Tibial artery (tissue), 4 donors: ENCODE results near the gene KCP.

Experiments used
- DNase-seq, 2 donors: peaks; one replicate each; pipeline ENCODE4 v3.0.0-alpha.2; 2019
- H3K27ac ChIP-seq, 2 donors: fragments of 200-600 bp; sonication (generic) in 1 of 2; 1 replicate in 1 of 2; 2 replicates in 1 of 2; pipeline ENCODE4 v1.5.1; 2018 to 2019; ENCODE audit warnings: mild to moderate bottlenecking in 1 of 2
- H3K27me3 ChIP-seq, 2 donors: fragments of 200-600 bp; sonication (generic) in 1 of 2; one replicate each; pipeline versions ENCODE4 v1.5.1 to v1.6.0; 2016 to 2019
- H3K36me3 ChIP-seq, 3 donors: fragments of 200-600 bp; sonication (generic) in 2 of 3; one replicate each; pipeline ENCODE4 v1.5.1; 2016 to 2019; ENCODE audit warnings: mild to moderate bottlenecking in 2 of 3
- H3K4me1 ChIP-seq, 4 donors: fragments of 200-600 bp; sonication (generic) in 2 of 4; 1 replicate in 3 of 4; 2 replicates in 1 of 4; pipeline ENCODE4 v1.5.1; 2016 to 2019
- H3K4me3 ChIP-seq, 2 donors: fragments of 200-600 bp; sonication (generic) in 1 of 2; 1 replicate in 1 of 2; 2 replicates in 1 of 2; pipeline ENCODE4 v1.5.1; 2018 to 2019; ENCODE audit warnings: mild to moderate bottlenecking in 2 of 2
- H3K9me3 ChIP-seq, 3 donors: fragments of 200-600 bp; sonication (generic) in 1 of 3; one replicate each; pipeline ENCODE4 v1.5.1; 2016 to 2019
- intact Hi-C: fragments of 100-400 bp; cut with DNase I; formaldehyde crosslinking; loops from one replicate; pipeline ENCODE4 v1.15.0; 2023; ENCODE audit warnings: low total_unique reads
- TF ChIP-seq, protein P1 (sequence below), 2 experiments: fragments of 200-600 bp in 1 of 2; fragments of 450-650 bp in 1 of 2; IDR thresholded peaks; one replicate each; pipeline ENCODE4 v1.5.1; 2017 to 2019; ENCODE audit warnings: antibody characterized with exemption in 2 of 2, mild to moderate bottlenecking in 1 of 2, moderate library complexity in 1 of 2

KCP gene

DNA sequence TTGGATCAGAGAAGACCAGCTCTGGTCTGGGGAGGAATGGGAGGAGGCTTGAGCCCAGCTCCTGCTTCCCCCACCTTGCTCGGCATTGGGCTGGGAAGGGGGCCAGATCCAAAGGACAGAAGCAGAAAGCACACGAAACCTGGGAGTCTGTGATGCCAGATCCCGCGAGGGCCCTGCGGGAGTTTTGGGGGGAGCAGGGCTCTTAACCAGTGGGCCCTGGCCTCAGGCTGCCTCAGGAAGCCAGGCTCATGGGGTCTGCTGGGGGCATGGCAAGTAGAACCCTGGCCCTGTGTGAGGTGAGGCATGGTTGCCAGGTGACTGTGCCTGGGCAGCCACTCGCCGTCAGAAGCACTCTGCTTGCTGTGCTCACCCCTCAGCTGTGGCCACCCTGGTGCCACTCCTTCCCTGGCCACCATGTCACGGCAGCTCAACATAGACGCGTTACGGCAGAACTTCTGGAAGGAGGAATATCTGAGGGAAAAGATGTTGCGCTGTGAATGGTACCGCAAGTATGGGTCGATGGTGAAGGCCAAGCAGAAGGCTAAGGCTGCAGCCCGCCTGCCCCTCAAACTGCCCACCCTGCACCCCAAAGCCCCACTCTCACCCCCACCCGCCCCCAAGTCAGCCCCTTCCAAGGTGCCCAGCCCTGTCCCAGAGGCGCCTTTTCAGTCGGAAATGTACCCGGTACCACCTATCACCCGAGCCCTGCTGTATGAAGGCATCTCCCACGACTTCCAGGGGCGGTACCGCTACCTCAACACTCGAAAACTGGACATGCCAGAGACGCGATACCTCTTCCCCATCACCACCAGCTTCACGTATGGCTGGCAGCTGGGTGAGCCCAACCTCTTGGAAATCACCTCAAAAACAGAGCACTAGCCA, 44.3 kb downstream of the KCP start:
- Histone ChIP-seq H3K4me3 (no peak overlapping the region), H3K27ac (no peak overlapping the region), H3K9me3 (no peaks in the 10 kb centered on the region), H3K4me1 (peaks cover 0 to 49% (median 36%) of the 10 kb centered on the region in 4 donors), H3K27me3 (peaks cover 0 to 2% of the 10 kb centered on the region in 2 donors), H3K36me3 (peaks cover 8 to 22% (median 14%) of the 10 kb centered on the region in 3 donors)
- TF ChIP-seq, protein P1, sequence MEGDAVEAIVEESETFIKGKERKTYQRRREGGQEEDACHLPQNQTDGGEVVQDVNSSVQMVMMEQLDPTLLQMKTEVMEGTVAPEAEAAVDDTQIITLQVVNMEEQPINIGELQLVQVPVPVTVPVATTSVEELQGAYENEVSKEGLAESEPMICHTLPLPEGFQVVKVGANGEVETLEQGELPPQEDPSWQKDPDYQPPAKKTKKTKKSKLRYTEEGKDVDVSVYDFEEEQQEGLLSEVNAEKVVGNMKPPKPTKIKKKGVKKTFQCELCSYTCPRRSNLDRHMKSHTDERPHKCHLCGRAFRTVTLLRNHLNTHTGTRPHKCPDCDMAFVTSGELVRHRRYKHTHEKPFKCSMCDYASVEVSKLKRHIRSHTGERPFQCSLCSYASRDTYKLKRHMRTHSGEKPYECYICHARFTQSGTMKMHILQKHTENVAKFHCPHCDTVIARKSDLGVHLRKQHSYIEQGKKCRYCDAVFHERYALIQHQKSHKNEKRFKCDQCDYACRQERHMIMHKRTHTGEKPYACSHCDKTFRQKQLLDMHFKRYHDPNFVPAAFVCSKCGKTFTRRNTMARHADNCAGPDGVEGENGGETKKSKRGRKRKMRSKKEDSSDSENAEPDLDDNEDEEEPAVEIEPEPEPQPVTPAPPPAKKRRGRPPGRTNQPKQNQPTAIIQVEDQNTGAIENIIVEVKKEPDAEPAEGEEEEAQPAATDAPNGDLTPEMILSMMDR (IDR thresholded peaks at IDR 0.05), result no peak
- no peak for DNase-seq
- intact Hi-C loops, result loop anchor here (10.0 kb wide), 1 partner anchor 131 kb away; the partner anchor contains the start of gene CALU

DNA sequence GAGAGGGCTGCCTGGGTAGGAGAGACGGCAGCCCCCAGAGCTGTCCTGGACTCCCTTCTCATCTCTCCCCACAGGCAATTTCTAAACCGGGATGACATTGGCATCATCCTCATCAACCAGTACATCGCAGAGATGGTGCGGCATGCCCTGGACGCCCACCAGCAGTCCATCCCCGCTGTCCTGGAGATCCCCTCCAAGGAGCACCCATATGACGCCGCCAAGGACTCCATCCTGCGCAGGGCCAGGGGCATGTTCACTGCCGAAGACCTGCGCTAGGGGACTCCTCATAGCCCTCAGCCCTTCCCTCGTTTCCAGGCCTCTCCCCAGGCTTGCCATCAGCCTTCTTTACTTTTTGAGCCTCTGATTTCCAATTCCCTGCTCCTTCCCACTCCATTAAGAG, 45.2 kb downstream of the KCP start:
- TF ChIP-seq, protein P1 (IDR thresholded peaks at IDR 0.05), result no peak
- intact Hi-C loops, result loop anchor here (10.0 kb wide), 1 partner anchor 131 kb away; the partner anchor contains the start of gene CALU

DNA sequence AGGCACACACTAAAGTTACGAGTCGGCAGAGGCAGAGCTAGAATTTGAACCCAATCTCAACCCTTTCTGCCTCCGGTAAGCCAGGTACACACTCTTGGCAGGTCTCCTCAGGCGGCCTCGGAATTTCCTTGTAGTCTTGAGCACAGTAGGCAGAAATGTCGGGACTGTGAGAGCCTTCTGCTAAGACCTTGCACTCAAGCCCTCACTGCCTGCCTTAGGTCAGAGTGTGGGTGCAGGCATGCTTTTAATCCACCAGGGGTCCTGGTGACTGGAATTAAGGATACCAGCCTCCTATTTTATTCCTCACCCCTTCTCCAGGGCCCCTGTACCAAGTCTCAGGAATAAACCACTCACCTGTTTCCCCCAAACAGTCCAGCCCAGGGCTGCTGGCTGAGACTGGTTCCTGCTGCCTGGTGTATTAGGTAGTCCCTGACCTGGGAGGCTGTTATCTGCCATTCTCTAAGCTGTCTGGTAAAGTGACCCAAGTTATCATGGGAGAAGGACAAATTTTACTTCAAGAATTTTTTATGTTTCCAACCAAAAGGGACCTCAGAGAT, 47.0 kb downstream of the KCP start:
- DNase-seq, result no peak

More for the DNA sequence above, 45.2 kb downstream of the KCP start:
- Histone ChIP-seq H3K9me3 (no peaks in the 10 kb centered on the region), H3K27ac (no peak overlapping the region), H3K4me1 (peaks cover 0 to 50% (median 39%) of the 10 kb centered on the region in 4 donors), H3K36me3 (peaks cover 8 to 22% (median 14%) of the 10 kb centered on the region in 3 donors), H3K27me3 (peaks cover 0 to 2% of the 10 kb centered on the region in 2 donors), H3K4me3 (no peak overlapping the region)
- DNase-seq, result no peak

DNA sequence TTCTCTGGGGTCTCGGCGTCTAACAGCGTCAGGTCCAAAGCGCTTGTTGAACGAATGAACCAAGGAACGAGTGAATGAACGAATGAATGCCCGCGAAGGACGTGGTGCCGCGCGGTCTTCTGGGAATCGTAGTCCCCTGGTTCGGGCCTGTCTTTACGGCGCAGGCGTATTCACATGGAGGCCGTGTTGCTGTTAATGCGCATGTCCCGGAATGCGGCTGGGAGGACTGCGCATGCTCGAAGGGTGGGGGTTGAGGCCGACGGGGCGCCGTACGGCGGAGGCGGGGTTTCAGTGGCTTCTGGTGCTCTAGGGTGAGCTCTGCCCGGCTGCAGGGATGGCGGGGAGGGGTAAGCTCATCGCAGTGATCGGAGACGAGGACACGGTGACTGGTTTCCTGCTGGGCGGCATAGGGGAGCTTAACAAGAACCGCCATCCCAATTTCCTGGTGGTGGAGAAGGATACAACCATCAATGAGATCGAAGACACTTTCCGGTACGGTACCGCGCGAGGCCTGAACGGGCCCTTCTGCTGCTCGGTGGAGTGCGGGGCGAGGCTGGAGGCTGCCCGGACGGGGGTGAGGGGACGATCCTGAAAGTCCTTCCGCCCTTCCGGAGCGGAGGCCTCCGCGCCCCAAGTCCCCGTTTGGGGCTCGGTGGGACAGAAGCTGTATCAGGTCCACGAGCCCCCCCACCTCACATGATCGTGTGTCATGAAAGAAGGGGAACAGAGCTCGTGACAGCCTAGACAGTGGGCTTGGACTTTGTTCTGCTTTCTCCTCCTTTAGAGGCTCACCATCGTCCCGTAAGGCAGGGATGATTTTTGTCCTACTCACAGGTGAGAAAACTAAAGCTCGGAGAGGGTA, 47.7 kb downstream of the KCP start, which contains the start of gene ATP6V1F:
TSS of gene ATP6V1F (plus strand) at position 286 of the 862 bp plus-strand sequence. CDS start at position 335, 49 bp downstream.
- no peaks in the 10 kb centered on the region for H3K9me3 ChIP-seq
- TF ChIP-seq, protein P1 (IDR thresholded peaks at IDR 0.05), result peak in 1 of 2 experiments; percentile 22
- no peaks in the 10 kb centered on the region for H3K27me3 ChIP-seq
- peak within 1 kb of the TSS; percentile 70 to 73 for H3K27ac ChIP-seq
- peak within 1 kb of the TSS; percentile 66 to 70 for H3K4me3 ChIP-seq
- intact Hi-C loops, result loop anchor here (10.0 kb wide), 1 partner anchor 128 kb away; the partner anchor contains the start of gene CALU
- H3K4me1 ChIP-seq, result peaks cover 13 to 51% (median 41%) of the 10 kb centered on the region in 4 donors
- H3K36me3 ChIP-seq, result peaks cover 8 to 22% (median 14%) of the 10 kb centered on the region in 3 donors
- DNase-seq, result peak; percentile 97 to 99

More for the DNA sequence above, 47.0 kb downstream of the KCP start:
- peaks cover 8 to 22% (median 14%) of the 10 kb centered on the region in 3 donors for H3K36me3 ChIP-seq
- TF ChIP-seq, protein P1 (IDR thresholded peaks at IDR 0.05), result peak; percentile 34 to 37
- H3K4me3 ChIP-seq, result peak overlapping the region; percentile 66 to 70
- intact Hi-C loops, result loop anchor here (10.0 kb wide), 1 partner anchor 129 kb away; the partner anchor contains the start of gene CALU
- H3K27me3 ChIP-seq, result no peaks in the 10 kb centered on the region
- peak overlapping the region; percentile 70 to 73 for H3K27ac ChIP-seq
- H3K9me3 ChIP-seq, result no peaks in the 10 kb centered on the region
- peaks cover 13 to 50% (median 40%) of the 10 kb centered on the region in 4 donors for H3K4me1 ChIP-seq
